Stomach (tissue), 4 donors: Measurements from ENCODE around the gene TFEB.

Source experiments
- EP300 ChIP-seq: sonication (generic); formaldehyde crosslinking; IDR thresholded peaks from one replicate; pipeline ENCODE4 v1.6.1; 2017; ENCODE audit warnings: antibody characterized with exemption
- POLR2A ChIP-seq, 4 donors: fragments of 450-650 bp; IDR thresholded peaks; one replicate each; pipeline ENCODE4 v1.6.1; 2016; ENCODE audit warnings: antibody characterized with exemption in 4 of 4, control low read depth in 2 of 4, mild to moderate bottlenecking in 1 of 4, moderate library complexity in 1 of 4
- POLR2AphosphoS5 ChIP-seq, 3 donors: sonication (generic); formaldehyde crosslinking; IDR thresholded peaks; one replicate each; pipeline ENCODE4 v1.6.1; 2016; ENCODE audit warnings: antibody characterized with exemption in 3 of 3
- TF ChIP-seq, protein P1 (sequence below), 7 experiments: fragments of 450-650 bp in 4 of 7; fragments of 200-600 bp in 3 of 7; sonication (generic) in 3 of 7; IDR thresholded peaks; one replicate each; pipeline ENCODE4 v1.5.1; 2016 to 2019; ENCODE audit warnings: antibody characterized with exemption in 7 of 7, control low read depth in 2 of 7, mild to moderate bottlenecking in 1 of 7

DNA sequence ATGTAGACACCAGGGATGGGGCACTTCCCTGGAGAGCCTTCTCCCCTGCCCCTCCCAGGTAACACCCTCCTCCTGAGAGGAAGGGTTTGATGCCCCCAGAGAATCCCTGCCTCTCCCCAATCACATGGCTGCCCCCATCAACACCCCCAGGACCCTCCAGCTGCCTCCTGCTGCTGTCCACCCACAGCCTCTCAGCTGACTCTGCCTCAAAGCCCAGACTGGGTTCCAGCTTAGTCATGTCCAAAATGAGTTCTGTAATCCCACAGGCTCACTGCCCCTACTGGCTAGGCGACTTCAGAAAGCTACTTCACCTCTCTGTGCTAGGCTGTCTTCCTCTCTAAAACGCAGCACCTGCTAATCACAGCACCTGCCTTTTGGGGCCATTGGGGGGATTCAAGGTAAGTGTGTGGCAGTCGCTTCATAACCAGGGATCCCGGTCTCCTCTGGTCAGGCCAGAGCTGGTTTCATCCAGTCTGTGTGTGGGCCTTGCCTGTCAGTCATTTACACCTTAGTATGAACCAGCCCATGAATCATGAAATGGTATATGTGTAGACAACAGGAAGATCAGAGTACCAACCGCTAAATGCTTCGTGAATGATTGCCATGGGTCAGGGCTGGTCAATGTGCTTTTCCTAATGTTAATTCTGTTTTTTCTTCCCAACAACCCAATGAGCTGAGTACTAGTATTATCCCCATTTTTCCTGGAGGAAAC, 40.4 kb downstream of the TFEB start:
- TF ChIP-seq POLR2A (IDR thresholded peaks at IDR 0.05) (no peak), EP300 (no peak), POLR2AphosphoS5 (IDR thresholded peaks at IDR 0.05) (no peak)
- TF ChIP-seq, protein P1, sequence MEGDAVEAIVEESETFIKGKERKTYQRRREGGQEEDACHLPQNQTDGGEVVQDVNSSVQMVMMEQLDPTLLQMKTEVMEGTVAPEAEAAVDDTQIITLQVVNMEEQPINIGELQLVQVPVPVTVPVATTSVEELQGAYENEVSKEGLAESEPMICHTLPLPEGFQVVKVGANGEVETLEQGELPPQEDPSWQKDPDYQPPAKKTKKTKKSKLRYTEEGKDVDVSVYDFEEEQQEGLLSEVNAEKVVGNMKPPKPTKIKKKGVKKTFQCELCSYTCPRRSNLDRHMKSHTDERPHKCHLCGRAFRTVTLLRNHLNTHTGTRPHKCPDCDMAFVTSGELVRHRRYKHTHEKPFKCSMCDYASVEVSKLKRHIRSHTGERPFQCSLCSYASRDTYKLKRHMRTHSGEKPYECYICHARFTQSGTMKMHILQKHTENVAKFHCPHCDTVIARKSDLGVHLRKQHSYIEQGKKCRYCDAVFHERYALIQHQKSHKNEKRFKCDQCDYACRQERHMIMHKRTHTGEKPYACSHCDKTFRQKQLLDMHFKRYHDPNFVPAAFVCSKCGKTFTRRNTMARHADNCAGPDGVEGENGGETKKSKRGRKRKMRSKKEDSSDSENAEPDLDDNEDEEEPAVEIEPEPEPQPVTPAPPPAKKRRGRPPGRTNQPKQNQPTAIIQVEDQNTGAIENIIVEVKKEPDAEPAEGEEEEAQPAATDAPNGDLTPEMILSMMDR (IDR thresholded peaks at IDR 0.05) = no peak
